RCC 7860 (cell line): ENCODE data around the gene GRN.
"Not testable (repeated sequence)": the region's sequence is repeated elsewhere in the genome, so short reads cannot be mapped to it uniquely, and the experiment has no call there.

ENCODE experiments used
- DNase-seq: peaks from one replicate; pipeline ENCODE4 v3.0.0-alpha.2; 2015; ENCODE audit warnings: low spot score
- FAIRE-seq: peaks from 2 replicates; lab custom pipeline; 2012; peaks lifted over from hg19 to GRCh38; lab: Jason Lieb, UNC

The GRN gene

GRCh38 chr17:44321246-44322120, 23.6 kb upstream of the GRN start:
- no peak for FAIRE-seq
- no peak for DNase-seq

- FAIRE-seq: no peak
- no peak for DNase-seq
Measured at GRCh38 chr17:44322236-44322895, 22.7 kb upstream of the GRN start.

GRCh38 chr17:44323359-44324091, 21.6 kb upstream of the GRN start:
- FAIRE-seq: no peak
- DNase-seq: no peak

- no peak for DNase-seq
- FAIRE-seq: no peak
Measured at GRCh38 chr17:44324092-44324570, 21.0 kb upstream of the GRN start.

- no peak for FAIRE-seq
- peak; percentile 77 for DNase-seq
Measured at GRCh38 chr17:44324571-44325275, 20.4 kb upstream of the GRN start, which contains the start of gene SLC25A39. TSS of gene SLC25A39 (minus strand) at chr17:44324823. CDS start at chr17:44323562, 1,261 bp downstream.

- peak; percentile 91 for DNase-seq
- FAIRE-seq: no peak
Measured at GRCh38 chr17:44326861-44327444, 18.1 kb upstream of the GRN start.

GRCh38 chr17:44327715-44328449, 17.2 kb upstream of the GRN start:
- DNase-seq (no peak), FAIRE-seq (no peak)

- FAIRE-seq, DNase-seq: not testable (repeated sequence)
Measured at GRCh38 chr17:44329516-44329915, 15.6 kb upstream of the GRN start.

GRCh38 chr17:44330263-44330662, 14.8 kb upstream of the GRN start:
- FAIRE-seq, DNase-seq: not testable (repeated sequence)

GRCh38 chr17:44331249-44331760, 13.8 kb upstream of the GRN start:
- FAIRE-seq (peak; percentile 28), DNase-seq (peak; percentile 54)

GRCh38 chr17:44333371-44333770, 11.7 kb upstream of the GRN start:
- no peak for DNase-seq
- no peak for FAIRE-seq

- FAIRE-seq (no peak), DNase-seq (no peak)
Measured at GRCh38 chr17:44334315-44334714, 10.8 kb upstream of the GRN start.

- no peak for FAIRE-seq
- DNase-seq: peak; percentile 35
Measured at GRCh38 chr17:44334727-44335126, 10.4 kb upstream of the GRN start.

GRCh38 chr17:44335564-44335963, 9.5 kb upstream of the GRN start:
- no peak for DNase-seq

GRCh38 chr17:44335968-44336367, 9.1 kb upstream of the GRN start:
- DNase-seq (no peak), FAIRE-seq (no peak)

More at GRCh38 chr17:44335564-44335963, 9.5 kb upstream of the GRN start:
- no peak for FAIRE-seq

GRCh38 chr17:44338702-44339101, 6.4 kb upstream of the GRN start:
- DNase-seq (peak; percentile 49), FAIRE-seq (no peak)

- not testable (repeated sequence) for DNase-seq, FAIRE-seq
Measured at GRCh38 chr17:44340553-44340952, 4.5 kb upstream of the GRN start.

GRCh38 chr17:44343510-44344209, 1.4 kb upstream of the GRN start:
- no peak for DNase-seq
- no peak for FAIRE-seq
